ENCODE data around the gene HEXB.

HEXB gene

DNA sequence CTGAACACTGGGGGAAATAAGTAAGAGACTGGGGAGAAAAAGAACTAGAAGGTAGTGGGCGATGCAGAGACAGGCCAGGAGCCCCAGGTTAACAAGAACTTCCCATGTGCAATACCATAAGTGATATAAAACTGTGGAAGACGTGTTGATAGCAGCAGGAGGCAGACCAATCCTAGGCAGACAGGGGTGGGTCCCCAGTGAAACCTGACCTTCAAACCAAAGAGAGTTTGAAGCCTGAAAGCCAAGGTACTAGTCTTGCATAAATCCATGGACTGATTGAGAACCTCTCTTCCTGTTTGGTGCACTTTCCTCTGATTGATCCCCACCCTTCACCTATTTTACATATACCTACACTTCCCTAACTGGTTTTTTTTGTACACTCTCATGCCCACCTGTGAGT lies 15.2 kb upstream of the HEXB start:
- TF ChIP-seq CSDC2 (CRISPR knock-in tag; IDR thresholded peaks at IDR 0.05) (no peak), TOX (CRISPR knock-in tag; IDR thresholded peaks at IDR 0.05; ENCODE audit: borderline replicate concordance) (no peak), BACH2 (CRISPR knock-in tag; IDR thresholded peaks at IDR 0.05; ENCODE audit: borderline replicate concordance) (no peak)
- no peak for ATAC-seq

DNA sequence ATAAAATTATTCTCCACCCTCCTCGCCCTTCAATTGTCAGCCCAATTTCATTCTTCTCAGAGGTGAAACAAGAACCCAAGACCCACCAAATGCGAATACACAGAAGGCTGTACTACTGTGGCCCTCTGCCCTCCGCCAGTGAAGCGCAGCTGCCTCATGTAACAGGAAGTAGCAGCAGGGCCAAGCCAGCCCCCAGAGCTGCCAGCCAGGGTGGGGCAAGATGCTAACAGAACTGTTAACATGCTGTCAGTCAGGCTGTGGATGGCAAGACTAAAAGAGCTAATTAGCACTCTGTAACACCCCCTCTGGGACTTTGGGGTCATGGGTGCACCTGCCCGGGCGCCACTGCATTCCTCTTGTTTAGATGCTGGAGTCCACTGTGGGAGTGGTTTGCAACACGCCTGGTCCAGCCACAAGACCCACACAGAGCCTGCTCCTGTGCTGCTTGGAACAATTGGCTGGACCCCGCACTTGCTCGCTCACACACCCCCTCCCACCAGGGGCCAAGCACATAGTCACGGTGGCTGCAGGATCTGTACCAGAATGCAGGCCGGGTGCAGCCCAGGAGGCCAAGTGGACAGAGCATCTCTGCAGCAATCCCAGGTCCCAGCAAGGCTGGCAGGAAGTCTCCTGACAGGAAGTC lies 14.5 kb upstream of the HEXB start:
- TF ChIP-seq, protein P1, sequence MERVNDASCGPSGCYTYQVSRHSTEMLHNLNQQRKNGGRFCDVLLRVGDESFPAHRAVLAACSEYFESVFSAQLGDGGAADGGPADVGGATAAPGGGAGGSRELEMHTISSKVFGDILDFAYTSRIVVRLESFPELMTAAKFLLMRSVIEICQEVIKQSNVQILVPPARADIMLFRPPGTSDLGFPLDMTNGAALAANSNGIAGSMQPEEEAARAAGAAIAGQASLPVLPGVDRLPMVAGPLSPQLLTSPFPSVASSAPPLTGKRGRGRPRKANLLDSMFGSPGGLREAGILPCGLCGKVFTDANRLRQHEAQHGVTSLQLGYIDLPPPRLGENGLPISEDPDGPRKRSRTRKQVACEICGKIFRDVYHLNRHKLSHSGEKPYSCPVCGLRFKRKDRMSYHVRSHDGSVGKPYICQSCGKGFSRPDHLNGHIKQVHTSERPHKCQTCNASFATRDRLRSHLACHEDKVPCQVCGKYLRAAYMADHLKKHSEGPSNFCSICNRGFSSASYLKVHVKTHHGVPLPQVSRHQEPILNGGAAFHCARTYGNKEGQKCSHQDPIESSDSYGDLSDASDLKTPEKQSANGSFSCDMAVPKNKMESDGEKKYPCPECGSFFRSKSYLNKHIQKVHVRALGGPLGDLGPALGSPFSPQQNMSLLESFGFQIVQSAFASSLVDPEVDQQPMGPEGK (CRISPR knock-in tag; IDR thresholded peaks at IDR 0.05; ENCODE audit: borderline replicate concordance) = no peak
- TF ChIP-seq, protein P2, sequence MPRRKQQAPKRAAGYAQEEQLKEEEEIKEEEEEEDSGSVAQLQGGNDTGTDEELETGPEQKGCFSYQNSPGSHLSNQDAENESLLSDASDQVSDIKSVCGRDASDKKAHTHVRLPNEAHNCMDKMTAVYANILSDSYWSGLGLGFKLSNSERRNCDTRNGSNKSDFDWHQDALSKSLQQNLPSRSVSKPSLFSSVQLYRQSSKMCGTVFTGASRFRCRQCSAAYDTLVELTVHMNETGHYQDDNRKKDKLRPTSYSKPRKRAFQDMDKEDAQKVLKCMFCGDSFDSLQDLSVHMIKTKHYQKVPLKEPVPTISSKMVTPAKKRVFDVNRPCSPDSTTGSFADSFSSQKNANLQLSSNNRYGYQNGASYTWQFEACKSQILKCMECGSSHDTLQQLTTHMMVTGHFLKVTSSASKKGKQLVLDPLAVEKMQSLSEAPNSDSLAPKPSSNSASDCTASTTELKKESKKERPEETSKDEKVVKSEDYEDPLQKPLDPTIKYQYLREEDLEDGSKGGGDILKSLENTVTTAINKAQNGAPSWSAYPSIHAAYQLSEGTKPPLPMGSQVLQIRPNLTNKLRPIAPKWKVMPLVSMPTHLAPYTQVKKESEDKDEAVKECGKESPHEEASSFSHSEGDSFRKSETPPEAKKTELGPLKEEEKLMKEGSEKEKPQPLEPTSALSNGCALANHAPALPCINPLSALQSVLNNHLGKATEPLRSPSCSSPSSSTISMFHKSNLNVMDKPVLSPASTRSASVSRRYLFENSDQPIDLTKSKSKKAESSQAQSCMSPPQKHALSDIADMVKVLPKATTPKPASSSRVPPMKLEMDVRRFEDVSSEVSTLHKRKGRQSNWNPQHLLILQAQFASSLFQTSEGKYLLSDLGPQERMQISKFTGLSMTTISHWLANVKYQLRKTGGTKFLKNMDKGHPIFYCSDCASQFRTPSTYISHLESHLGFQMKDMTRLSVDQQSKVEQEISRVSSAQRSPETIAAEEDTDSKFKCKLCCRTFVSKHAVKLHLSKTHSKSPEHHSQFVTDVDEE (CRISPR knock-in tag; IDR thresholded peaks at IDR 0.05) = no peak
- TF ChIP-seq ZNF70 (CRISPR knock-in tag; IDR thresholded peaks at IDR 0.05) = no peak
- no peak for TF ChIP-seq RARB (CRISPR knock-in tag; IDR thresholded peaks at IDR 0.05)
- TF ChIP-seq ISL1 (CRISPR knock-in tag; IDR thresholded peaks at IDR 0.05) = no peak
- no peak for TF ChIP-seq ZNF8 (CRISPR knock-in tag; IDR thresholded peaks at IDR 0.05)
- no peak for TF ChIP-seq PPARA (CRISPR knock-in tag; IDR thresholded peaks at IDR 0.05; ENCODE audit: borderline replicate concordance)
- TF ChIP-seq GLIS3 (CRISPR knock-in tag; IDR thresholded peaks at IDR 0.05) = no peak
- TF ChIP-seq, protein P3, sequence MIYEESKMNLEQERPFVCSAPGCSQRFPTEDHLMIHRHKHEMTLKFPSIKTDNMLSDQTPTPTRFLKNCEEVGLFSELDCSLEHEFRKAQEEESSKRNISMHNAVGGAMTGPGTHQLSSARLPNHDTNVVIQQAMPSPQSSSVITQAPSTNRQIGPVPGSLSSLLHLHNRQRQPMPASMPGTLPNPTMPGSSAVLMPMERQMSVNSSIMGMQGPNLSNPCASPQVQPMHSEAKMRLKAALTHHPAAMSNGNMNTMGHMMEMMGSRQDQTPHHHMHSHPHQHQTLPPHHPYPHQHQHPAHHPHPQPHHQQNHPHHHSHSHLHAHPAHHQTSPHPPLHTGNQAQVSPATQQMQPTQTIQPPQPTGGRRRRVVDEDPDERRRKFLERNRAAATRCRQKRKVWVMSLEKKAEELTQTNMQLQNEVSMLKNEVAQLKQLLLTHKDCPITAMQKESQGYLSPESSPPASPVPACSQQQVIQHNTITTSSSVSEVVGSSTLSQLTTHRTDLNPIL (CRISPR knock-in tag; IDR thresholded peaks at IDR 0.05; ENCODE audit: low read depth) = no peak
- no peak for TF ChIP-seq ZNF565 (CRISPR knock-in tag; conservative IDR thresholded peaks at IDR 0.05; ENCODE audit: low read depth)
- TF ChIP-seq CSDC2 (CRISPR knock-in tag; IDR thresholded peaks at IDR 0.05) = no peak
- TF ChIP-seq TCF4 (CRISPR knock-in tag; IDR thresholded peaks at IDR 0.05; ENCODE audit: borderline replicate concordance) = no peak
- TF ChIP-seq, protein P4, sequence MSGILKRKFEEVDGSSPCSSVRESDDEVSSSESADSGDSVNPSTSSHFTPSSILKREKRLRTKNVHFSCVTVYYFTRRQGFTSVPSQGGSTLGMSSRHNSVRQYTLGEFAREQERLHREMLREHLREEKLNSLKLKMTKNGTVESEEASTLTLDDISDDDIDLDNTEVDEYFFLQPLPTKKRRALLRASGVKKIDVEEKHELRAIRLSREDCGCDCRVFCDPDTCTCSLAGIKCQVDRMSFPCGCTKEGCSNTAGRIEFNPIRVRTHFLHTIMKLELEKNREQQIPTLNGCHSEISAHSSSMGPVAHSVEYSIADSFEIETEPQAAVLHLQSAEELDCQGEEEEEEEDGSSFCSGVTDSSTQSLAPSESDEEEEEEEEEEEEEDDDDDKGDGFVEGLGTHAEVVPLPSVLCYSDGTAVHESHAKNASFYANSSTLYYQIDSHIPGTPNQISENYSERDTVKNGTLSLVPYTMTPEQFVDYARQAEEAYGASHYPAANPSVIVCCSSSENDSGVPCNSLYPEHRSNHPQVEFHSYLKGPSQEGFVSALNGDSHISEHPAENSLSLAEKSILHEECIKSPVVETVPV (CRISPR knock-in tag; IDR thresholded peaks at IDR 0.05) = no peak
- no peak for TF ChIP-seq BACH2 (CRISPR knock-in tag; IDR thresholded peaks at IDR 0.05; ENCODE audit: borderline replicate concordance)
- no peak for TF ChIP-seq ARNTL (CRISPR knock-in tag; IDR thresholded peaks at IDR 0.05; ENCODE audit: borderline replicate concordance, low read depth)
- TF ChIP-seq, protein P5, sequence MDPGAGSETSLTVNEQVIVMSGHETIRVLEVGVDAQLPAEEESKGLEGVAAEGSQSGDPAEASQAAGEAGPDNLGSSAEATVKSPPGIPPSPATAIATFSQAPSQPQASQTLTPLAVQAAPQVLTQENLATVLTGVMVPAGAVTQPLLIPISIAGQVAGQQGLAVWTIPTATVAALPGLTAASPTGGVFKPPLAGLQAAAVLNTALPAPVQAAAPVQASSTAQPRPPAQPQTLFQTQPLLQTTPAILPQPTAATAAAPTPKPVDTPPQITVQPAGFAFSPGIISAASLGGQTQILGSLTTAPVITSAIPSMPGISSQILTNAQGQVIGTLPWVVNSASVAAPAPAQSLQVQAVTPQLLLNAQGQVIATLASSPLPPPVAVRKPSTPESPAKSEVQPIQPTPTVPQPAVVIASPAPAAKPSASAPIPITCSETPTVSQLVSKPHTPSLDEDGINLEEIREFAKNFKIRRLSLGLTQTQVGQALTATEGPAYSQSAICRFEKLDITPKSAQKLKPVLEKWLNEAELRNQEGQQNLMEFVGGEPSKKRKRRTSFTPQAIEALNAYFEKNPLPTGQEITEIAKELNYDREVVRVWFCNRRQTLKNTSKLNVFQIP (CRISPR knock-in tag; IDR thresholded peaks at IDR 0.05; ENCODE audit: borderline replicate concordance, low read depth) = no peak
- no peak for TF ChIP-seq OSR1 (CRISPR knock-in tag; IDR thresholded peaks at IDR 0.05)
- TF ChIP-seq ESRRG (CRISPR knock-in tag; IDR thresholded peaks at IDR 0.05) = no peak
- TF ChIP-seq SNAI2 (CRISPR knock-in tag; IDR thresholded peaks at IDR 0.05) = no peak
- TF ChIP-seq ZFP3 (CRISPR knock-in tag; IDR thresholded peaks at IDR 0.05) = no peak

More for the DNA sequence above, 14.5 kb upstream of the HEXB start:
- ATAC-seq = no peak
